Immature natural killer cell (primary cell): ENCODE measurements around the gene FAM149A. TPM values are rescaled to one million over a fixed set of nuclear protein-coding genes. Genes with fewer than 3 reads are reported as not detected.

Source experiments
- DNase-seq, 3 donors: peaks; one replicate each; pipeline ENCODE4 v3.0.0; 2022; ENCODE audit warnings: mixed read lengths in 1 of 3
- H3K27ac Mint-ChIP-seq, 6 donors: one replicate each; pipeline ENCODE4 v1.8.0; 2020; ENCODE audit warnings: mixed read lengths in 6 of 6, mild to moderate bottlenecking in 5 of 6, inconsistent platforms in 4 of 6, moderate library complexity in 3 of 6
- H3K27me3 Mint-ChIP-seq, 3 donors: one replicate each; pipeline ENCODE4 v1.8.0; 2020 to 2021; ENCODE audit warnings: low read depth in 3 of 3, mild to moderate bottlenecking in 3 of 3, mixed read lengths in 3 of 3, moderate library complexity in 3 of 3, inconsistent platforms in 1 of 3
- H3K36me3 Mint-ChIP-seq, 3 donors: one replicate each; pipeline ENCODE4 v1.8.0; 2020; ENCODE audit warnings: mixed read lengths in 3 of 3, inconsistent platforms in 2 of 3, mild to moderate bottlenecking in 2 of 3
- H3K4me1 Mint-ChIP-seq, 2 donors: one replicate each; pipeline ENCODE4 v1.8.0; 2020; ENCODE audit warnings: inconsistent platforms in 2 of 2, mild to moderate bottlenecking in 2 of 2, mixed read lengths in 2 of 2, moderate library complexity in 1 of 2
- H3K4me3 Mint-ChIP-seq, 5 donors: one replicate each; pipeline ENCODE4 v1.8.0; 2020; ENCODE audit warnings: mild to moderate bottlenecking in 5 of 5, mixed read lengths in 5 of 5, inconsistent platforms in 3 of 5, moderate library complexity in 3 of 5
- H3K9me3 Mint-ChIP-seq, 6 donors: one replicate each; pipeline ENCODE4 v1.8.0; 2020; ENCODE audit warnings: mild to moderate bottlenecking in 6 of 6, mixed read lengths in 6 of 6, inconsistent platforms in 4 of 6, moderate library complexity in 3 of 6
- polyA plus RNA-seq, 3 donors: library from polyadenylated mRNA; unstranded; fragments of 300-500 nt; fragmentation: Illumina TruSeq; gene quantifications; one replicate each; pipeline ENCODE4 v1.2.3, GENCODE V29; 2021

FAM149A gene
- polyA plus RNA-seq, 3 donors from 2014 or later, result not detected

GRCh38 chr4:186189656-186190055, 85.2 kb downstream of the FAM149A start:
- Mint-ChIP-seq H3K4me3 (peak overlapping the region; percentile 14 to 89 (median 86)), H3K36me3 (no peaks in the 10 kb centered on the region), H3K27me3 (peaks cover 6 to 20% (median 8%) of the 10 kb centered on the region in 3 donors), H3K27ac (peak overlapping the region; percentile 22 to 95 (median 92)), H3K4me1 (peaks cover 34 to 41% of the 10 kb centered on the region in 2 donors), H3K9me3 (peaks cover 0 to 2% (median 0%) of the 10 kb centered on the region in 6 donors)
- no peak for DNase-seq

GRCh38 chr4:186190581-186191199, 86.2 kb downstream of the FAM149A start:
- H3K27me3 Mint-ChIP-seq, result peaks cover 5 to 13% (median 6%) of the 10 kb centered on the region in 3 donors
- peak overlapping the region; percentile 89 to 95 (median 92) for H3K27ac Mint-ChIP-seq
- H3K4me1 Mint-ChIP-seq, result peaks cover 34 to 44% of the 10 kb centered on the region in 2 donors
- DNase-seq, result peak; percentile 57 to 68 (median 60)
- peaks cover 0 to 1% (median 0%) of the 10 kb centered on the region in 6 donors for H3K9me3 Mint-ChIP-seq
- H3K4me3 Mint-ChIP-seq, result peak overlapping the region; percentile 85 to 89 (median 87)
- peaks cover 1 to 6% (median 2%) of the 10 kb centered on the region in 3 donors for H3K36me3 Mint-ChIP-seq

GRCh38 chr4:186191200-186192065, 86.9 kb downstream of the FAM149A start, which contains the start of gene CYP4V2:
CYP4V2 (plus strand) TSS chr4:186191567; CDS start chr4:186191824, 257 bp downstream.
- Mint-ChIP-seq H3K27ac (peak within 1 kb of the TSS; percentile 92 to 98 (median 95)), H3K36me3 (peaks cover 8 to 13% (median 9%) of the 10 kb centered on the region in 3 donors), H3K4me1 (peaks cover 38 to 51% of the 10 kb centered on the region in 2 donors), H3K9me3 (no peaks in the 10 kb centered on the region), H3K27me3 (peaks cover 3 to 13% (median 5%) of the 10 kb centered on the region in 3 donors), H3K4me3 (peak within 1 kb of the TSS; percentile 90 to 98 (median 96))
- peak; percentile 88 to 93 (median 90) for DNase-seq

GRCh38 chr4:186192066-186192612, 87.6 kb downstream of the FAM149A start:
- Mint-ChIP-seq H3K4me3 (peak overlapping the region; percentile 90 to 98 (median 96)), H3K36me3 (peaks cover 8 to 15% (median 14%) of the 10 kb centered on the region in 3 donors), H3K27ac (peak overlapping the region; percentile 90 to 98 (median 95)), H3K9me3 (no peaks in the 10 kb centered on the region), H3K27me3 (peaks cover 4 to 13% (median 7%) of the 10 kb centered on the region in 3 donors), H3K4me1 (peaks cover 38 to 52% of the 10 kb centered on the region in 2 donors)
- no peak for DNase-seq

GRCh38 chr4:186193851-186194250, 89.3 kb downstream of the FAM149A start:
- Mint-ChIP-seq H3K4me3 (no peak overlapping the region), H3K4me1 (peaks cover 38 to 52% of the 10 kb centered on the region in 2 donors), H3K27me3 (peaks cover 5 to 13% (median 5%) of the 10 kb centered on the region in 3 donors), H3K27ac (peak overlapping the region in 4 of 6 donors; percentile 22 to 98 (median 58)), H3K9me3 (no peaks in the 10 kb centered on the region), H3K36me3 (peaks cover 8 to 23% (median 14%) of the 10 kb centered on the region in 3 donors)
- DNase-seq, result no peak

GRCh38 chr4:186196063-186196462, 91.6 kb downstream of the FAM149A start:
- Mint-ChIP-seq H3K4me1 (peaks cover 24 to 35% of the 10 kb centered on the region in 2 donors), H3K27me3 (peaks cover 2 to 8% (median 5%) of the 10 kb centered on the region in 3 donors)

GRCh38 chr4:186200516-186200915, 96.0 kb downstream of the FAM149A start:
- Mint-ChIP-seq H3K27me3 (peaks cover 2 to 5% (median 3%) of the 10 kb centered on the region in 3 donors), H3K4me1 (peaks cover 22 to 25% of the 10 kb centered on the region in 2 donors), H3K9me3 (no peaks in the 10 kb centered on the region), H3K27ac (peak overlapping the region in 1 of 6 donors; percentile 4), H3K36me3 (peaks cover 8 to 23% (median 13%) of the 10 kb centered on the region in 3 donors), H3K4me3 (no peak overlapping the region)
- no peak for DNase-seq

More at GRCh38 chr4:186196063-186196462, 91.6 kb downstream of the FAM149A start:
- Mint-ChIP-seq H3K4me3 (no peak overlapping the region), H3K9me3 (no peaks in the 10 kb centered on the region), H3K36me3 (peaks cover 8 to 23% (median 14%) of the 10 kb centered on the region in 3 donors), H3K27ac (peak overlapping the region in 1 of 6 donors; percentile 62)
- DNase-seq, result no peak

GRCh38 chr4:186201010-186201409, 96.5 kb downstream of the FAM149A start:
- Mint-ChIP-seq H3K27me3 (peaks cover 2 to 7% (median 3%) of the 10 kb centered on the region in 3 donors), H3K9me3 (no peaks in the 10 kb centered on the region), H3K4me3 (no peak overlapping the region), H3K4me1 (peaks cover 20 to 22% of the 10 kb centered on the region in 2 donors), H3K27ac (peak overlapping the region in 2 of 6 donors; percentile 26 to 37), H3K36me3 (peaks cover 4 to 18% (median 10%) of the 10 kb centered on the region in 3 donors)
- no peak for DNase-seq

- Mint-ChIP-seq H3K9me3 (no peaks in the 10 kb centered on the region), H3K4me1 (peaks cover 15 to 19% of the 10 kb centered on the region in 2 donors), H3K36me3 (peaks cover 0 to 18% (median 10%) of the 10 kb centered on the region in 3 donors), H3K27ac (peak overlapping the region; percentile 0 to 78 (median 55)), H3K27me3 (peaks cover 2 to 7% (median 3%) of the 10 kb centered on the region in 3 donors), H3K4me3 (peak overlapping the region in 3 of 5 donors; percentile 6 to 53 (median 30))
- DNase-seq, result peak; percentile 38 to 46 (median 43)
Measured at GRCh38 chr4:186201535-186202230, 97.2 kb downstream of the FAM149A start.

GRCh38 chr4:186202490-186203140, 98.1 kb downstream of the FAM149A start:
- peak overlapping the region; percentile 15 to 87 (median 50) for H3K27ac Mint-ChIP-seq
- H3K9me3 Mint-ChIP-seq, result no peaks in the 10 kb centered on the region
- peak overlapping the region in 2 of 5 donors; percentile 14 to 37 for H3K4me3 Mint-ChIP-seq
- DNase-seq, result no peak
- H3K27me3 Mint-ChIP-seq, result peaks cover 0 to 6% (median 3%) of the 10 kb centered on the region in 3 donors
- H3K36me3 Mint-ChIP-seq, result peaks cover 0 to 11% (median 10%) of the 10 kb centered on the region in 3 donors
- H3K4me1 Mint-ChIP-seq, result peaks cover 15 to 19% of the 10 kb centered on the region in 2 donors

GRCh38 chr4:186203406-186203805, 98.9 kb downstream of the FAM149A start:
- H3K27ac Mint-ChIP-seq, result peak overlapping the region in 4 of 6 donors; percentile 29 to 87 (median 86)
- H3K9me3 Mint-ChIP-seq, result no peaks in the 10 kb centered on the region
- H3K27me3 Mint-ChIP-seq, result peaks cover 0 to 6% (median 3%) of the 10 kb centered on the region in 3 donors
- no peak for DNase-seq
- peaks cover 15 to 19% of the 10 kb centered on the region in 2 donors for H3K4me1 Mint-ChIP-seq
- peak overlapping the region in 4 of 5 donors; percentile 9 to 73 (median 54) for H3K4me3 Mint-ChIP-seq
- peaks cover under 1 to 11% (median 8%) of the 10 kb centered on the region in 3 donors for H3K36me3 Mint-ChIP-seq

- DNase-seq, result peak in 2 of 3 donors; percentile 74 to 76
- Mint-ChIP-seq H3K27ac (peak overlapping the region in 5 of 6 donors; percentile 29 to 88 (median 85)), H3K9me3 (no peaks in the 10 kb centered on the region), H3K36me3 (peaks cover 7 to 18% (median 15%) of the 10 kb centered on the region in 3 donors), H3K27me3 (peaks cover 0 to 6% (median 3%) of the 10 kb centered on the region in 3 donors), H3K4me1 (peaks cover 15 to 19% of the 10 kb centered on the region in 2 donors), H3K4me3 (peak overlapping the region in 4 of 5 donors; percentile 38 to 73 (median 69))
Measured at GRCh38 chr4:186204103-186204559, 99.6 kb downstream of the FAM149A start.
